Astrocyte (in vitro differentiated cells and primary cell): ENCODE measurements around the gene CTDP1. TPM values are rescaled to one million over a fixed set of nuclear protein-coding genes. Genes with fewer than 3 reads are reported as not detected.
"Not testable (repeated sequence)": the region's sequence is repeated elsewhere in the genome, so short reads cannot be mapped to it uniquely, and the experiment has no call there.

Experiments
- DNase-seq: peaks from one replicate; pipeline ENCODE4 v3.0.0-alpha.2; 2010; ENCODE audit warnings: low read depth
- FAIRE-seq: peaks from 2 replicates; lab custom pipeline; 2011; peaks lifted over from hg19 to GRCh38; lab: Jason Lieb, UNC
- H2AFZ ChIP-seq: 2 replicates; pipeline ENCODE4 v1.6.0; 2012; ENCODE audit warnings: low read depth, low read length, inconsistent platforms
- H3K27ac ChIP-seq: 2 replicates; pipeline ENCODE4 v1.5.1; 2011; ENCODE audit warnings: low read depth, low read length, inconsistent platforms
- H3K27me3 ChIP-seq: 2 replicates; pipeline ENCODE4 v1.6.0; 2011; ENCODE audit warnings: low read length, inconsistent platforms; ENCODE audit not compliant: insufficient read depth
- H3K36me3 ChIP-seq: 2 replicates; pipeline ENCODE4 v1.5.1; 2011; ENCODE audit warnings: low read length, inconsistent platforms; ENCODE audit not compliant: insufficient read depth
- H3K4me1 ChIP-seq: 2 replicates; pipeline ENCODE4 v1.5.1; 2011; ENCODE audit warnings: low read length, inconsistent platforms; ENCODE audit not compliant: insufficient read depth
- H3K4me2 ChIP-seq: 2 replicates; pipeline ENCODE4 v1.6.0; 2012; ENCODE audit warnings: low read length, inconsistent platforms
- H3K4me3 ChIP-seq: 2 replicates; pipeline ENCODE4 v1.5.1; 2011; ENCODE audit warnings: low read depth, mild to moderate bottlenecking, low read length, inconsistent platforms; ENCODE audit not compliant: insufficient read depth
- H3K79me2 ChIP-seq: 2 replicates; pipeline ENCODE4 v1.6.0; 2012; ENCODE audit warnings: mild to moderate bottlenecking, low read length, inconsistent platforms; ENCODE audit not compliant: insufficient read depth
- H3K9ac ChIP-seq: 2 replicates; pipeline ENCODE4 v1.6.0; 2012; ENCODE audit warnings: mild to moderate bottlenecking, low read length, inconsistent platforms
- H3K9me3 ChIP-seq: 2 replicates; pipeline ENCODE4 v1.5.1; 2012; ENCODE audit warnings: low read depth, mild to moderate bottlenecking, low read length, inconsistent platforms; ENCODE audit not compliant: insufficient read depth
- H4K20me1 ChIP-seq: 2 replicates; pipeline ENCODE4 v1.6.0; 2012; ENCODE audit warnings: low read length, inconsistent platforms; ENCODE audit not compliant: insufficient read depth
- H3K27ac Mint-ChIP-seq: one replicate; pipeline ENCODE4 v1.8.0; 2021; ENCODE audit warnings: mild to moderate bottlenecking, mixed read lengths; ENCODE audit not compliant: unreplicated experiment
- H3K27me3 Mint-ChIP-seq: one replicate; pipeline ENCODE4 v1.8.0; 2021; ENCODE audit warnings: low read depth, mixed read lengths; ENCODE audit not compliant: unreplicated experiment
- H3K36me3 Mint-ChIP-seq: one replicate; pipeline ENCODE4 v1.8.0; 2021; ENCODE audit warnings: low read depth, mixed read lengths; ENCODE audit not compliant: unreplicated experiment
- H3K4me1 Mint-ChIP-seq: one replicate; pipeline ENCODE4 v1.8.0; 2021; ENCODE audit warnings: low read depth, mixed read lengths; ENCODE audit not compliant: unreplicated experiment
- H3K4me3 Mint-ChIP-seq: one replicate; pipeline ENCODE4 v1.8.0; 2021; ENCODE audit warnings: mild to moderate bottlenecking, moderate library complexity, mixed read lengths; ENCODE audit not compliant: unreplicated experiment
- H3K9me3 Mint-ChIP-seq: one replicate; pipeline ENCODE4 v1.8.0; 2021; ENCODE audit warnings: mild to moderate bottlenecking, mixed read lengths; ENCODE audit not compliant: unreplicated experiment
- CTCF ChIP-seq: IDR thresholded peaks from 2 replicates; pipeline ENCODE4 v1.5.1; 2011; ENCODE audit warnings: low read depth, mild to moderate bottlenecking, inconsistent platforms, low read length, moderate library complexity; ENCODE audit not compliant: insufficient read depth
- EZH2 ChIP-seq: IDR thresholded peaks from 2 replicates; pipeline ENCODE4 v1.6.1; 2012; ENCODE audit warnings: mild to moderate bottlenecking, low read length, inconsistent platforms; ENCODE audit not compliant: insufficient read depth
- total RNA-seq: library from RNA; stranded (reverse); gene quantifications from 2 replicates; pipeline ENCODE4 v1.2.1, GENCODE V29; 2021

CTDP1 gene
- total RNA-seq, 1 donor from 2014 or later = 31.7 TPM

DNA sequence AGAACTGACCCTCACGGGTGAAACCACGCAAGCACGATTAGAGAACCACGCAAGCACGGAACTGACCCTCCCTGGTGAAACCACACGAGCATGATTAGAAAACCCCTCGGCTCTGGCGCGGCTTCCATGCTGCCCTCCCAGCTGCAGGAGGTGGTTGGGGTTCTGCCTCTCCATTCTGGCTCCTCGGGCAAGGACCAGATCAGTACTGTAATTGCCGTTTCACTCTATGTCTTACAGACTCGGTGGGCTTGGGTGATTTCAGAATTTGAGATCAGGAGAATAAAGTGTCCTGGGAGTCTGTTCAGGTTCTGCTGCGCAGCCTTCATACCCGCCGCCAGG is 59.8 kb downstream of the CTDP1 start:
- no peaks in the 10 kb centered on the region for H3K27me3 ChIP-seq

GRCh38 chr18:79740047-79740446 is 60.4 kb downstream of the CTDP1 start:
- not testable (repeated sequence) for H3K79me2 ChIP-seq, H4K20me1 ChIP-seq, DNase-seq, H3K4me1 ChIP-seq, H3K27me3 ChIP-seq, H2AFZ ChIP-seq, H3K4me3 ChIP-seq, H3K9me3 ChIP-seq, H3K36me3 ChIP-seq, H3K4me3 Mint-ChIP-seq, FAIRE-seq, H3K4me2 ChIP-seq, H3K27ac Mint-ChIP-seq, H3K27ac ChIP-seq, H3K27me3 Mint-ChIP-seq, H3K9ac ChIP-seq, H3K4me1 Mint-ChIP-seq
- H3K36me3 Mint-ChIP-seq = peaks cover 77% of the 10 kb centered on the region
- H3K9me3 Mint-ChIP-seq = peaks cover 28% of the 10 kb centered on the region

More for the DNA sequence above, 59.8 kb downstream of the CTDP1 start:
- H3K79me2 ChIP-seq = no peaks in the 10 kb centered on the region
- H3K27ac ChIP-seq = no peak overlapping the region
- no peak overlapping the region for H2AFZ ChIP-seq
- H3K4me3 ChIP-seq = no peak overlapping the region
- no peak overlapping the region for H3K9ac ChIP-seq
- no peak for TF ChIP-seq CTCF
- peaks cover 10% of the 10 kb centered on the region for H3K9me3 ChIP-seq
- peaks cover 78% of the 10 kb centered on the region for H3K36me3 Mint-ChIP-seq
- no peak overlapping the region for H3K27ac Mint-ChIP-seq
- peaks cover 31% of the 10 kb centered on the region for H3K9me3 Mint-ChIP-seq
- FAIRE-seq (no peak), DNase-seq (no peak)
- no peaks in the 10 kb centered on the region for H3K27me3 Mint-ChIP-seq
- H3K4me2 ChIP-seq = no peak overlapping the region
- no peaks in the 10 kb centered on the region for H3K4me1 Mint-ChIP-seq
- no peaks in the 10 kb centered on the region for H3K4me1 ChIP-seq
- no peak overlapping the region for H3K4me3 Mint-ChIP-seq
- peaks cover 6% of the 10 kb centered on the region for H3K36me3 ChIP-seq
- H4K20me1 ChIP-seq = no peaks in the 10 kb centered on the region

DNA sequence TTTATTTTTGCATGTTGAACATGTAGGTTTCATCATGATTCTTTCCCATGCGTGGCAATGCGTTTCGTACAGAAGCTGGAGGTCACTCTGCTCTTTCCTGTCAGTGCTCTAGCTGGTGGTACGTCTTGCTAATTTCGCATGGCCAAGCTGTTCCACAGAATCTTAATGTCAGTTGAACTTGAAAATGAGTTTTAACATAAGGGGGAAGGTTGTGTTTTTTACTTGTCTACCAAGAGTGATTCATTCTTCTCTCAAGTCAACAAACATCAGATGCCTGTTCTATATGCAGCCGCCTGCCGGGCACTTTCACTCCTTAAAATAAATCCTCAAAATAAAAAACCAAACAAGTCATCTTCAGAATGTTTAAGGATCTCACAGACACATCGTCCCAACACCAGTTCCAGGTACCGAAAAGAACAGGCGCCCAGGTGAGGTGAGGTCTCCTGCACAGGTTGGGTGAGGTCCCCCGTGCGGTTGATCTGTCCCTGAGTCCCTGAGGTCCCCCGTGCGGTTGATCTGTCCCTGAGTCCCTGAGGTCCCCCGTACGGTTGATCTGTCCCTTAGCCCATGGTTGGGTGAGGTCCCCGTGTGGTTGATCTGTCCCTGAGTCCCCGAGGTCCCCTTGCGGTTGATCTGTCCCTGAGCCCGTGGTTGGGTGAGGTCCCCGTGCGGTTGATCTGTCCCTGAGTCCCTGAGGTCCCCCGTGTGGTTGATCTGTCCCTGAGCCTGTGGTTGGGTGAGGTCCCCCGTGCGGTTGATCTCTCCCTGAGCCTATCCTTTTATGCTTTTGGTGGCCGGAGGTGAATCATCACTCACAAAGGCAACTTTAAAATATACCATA is 61.1 kb downstream of the CTDP1 start:
- H3K4me3 ChIP-seq = no peak overlapping the region
- H3K27ac ChIP-seq = no peak overlapping the region
- peaks cover 2% of the 10 kb centered on the region for H3K9me3 ChIP-seq
- H3K4me3 Mint-ChIP-seq = no peak overlapping the region
- no peak overlapping the region for H3K4me2 ChIP-seq
- no peaks in the 10 kb centered on the region for H4K20me1 ChIP-seq
- H3K9me3 Mint-ChIP-seq = peaks cover 22% of the 10 kb centered on the region
- peaks cover 73% of the 10 kb centered on the region for H3K36me3 Mint-ChIP-seq
- no peaks in the 10 kb centered on the region for H3K79me2 ChIP-seq
- FAIRE-seq = no peak
- DNase-seq = no peak
- H3K36me3 ChIP-seq = peaks cover 6% of the 10 kb centered on the region
- H3K4me1 Mint-ChIP-seq = no peaks in the 10 kb centered on the region
- H3K27me3 Mint-ChIP-seq = no peaks in the 10 kb centered on the region
- no peak overlapping the region for H3K27ac Mint-ChIP-seq
- H2AFZ ChIP-seq = no peak overlapping the region
- H3K4me1 ChIP-seq = no peaks in the 10 kb centered on the region
- TF ChIP-seq EZH2 = no peak
- no peak overlapping the region for H3K9ac ChIP-seq
- no peaks in the 10 kb centered on the region for H3K27me3 ChIP-seq
